GM18517 (cell line): ENCODE results near the gene BRD9.
"Not testable (repeated sequence)": the region's sequence is repeated elsewhere in the genome, so short reads cannot be mapped to it uniquely, and the experiment has no call there.

Experiments
- ATAC-seq: cut with Tn5 transposase; IDR thresholded peaks from one replicate; pipeline ENCODE4 v1.9.1; 2021; ENCODE audit warnings: mild to moderate bottlenecking, moderate library complexity; ENCODE audit not compliant: unreplicated experiment

Gene BRD9

DNA sequence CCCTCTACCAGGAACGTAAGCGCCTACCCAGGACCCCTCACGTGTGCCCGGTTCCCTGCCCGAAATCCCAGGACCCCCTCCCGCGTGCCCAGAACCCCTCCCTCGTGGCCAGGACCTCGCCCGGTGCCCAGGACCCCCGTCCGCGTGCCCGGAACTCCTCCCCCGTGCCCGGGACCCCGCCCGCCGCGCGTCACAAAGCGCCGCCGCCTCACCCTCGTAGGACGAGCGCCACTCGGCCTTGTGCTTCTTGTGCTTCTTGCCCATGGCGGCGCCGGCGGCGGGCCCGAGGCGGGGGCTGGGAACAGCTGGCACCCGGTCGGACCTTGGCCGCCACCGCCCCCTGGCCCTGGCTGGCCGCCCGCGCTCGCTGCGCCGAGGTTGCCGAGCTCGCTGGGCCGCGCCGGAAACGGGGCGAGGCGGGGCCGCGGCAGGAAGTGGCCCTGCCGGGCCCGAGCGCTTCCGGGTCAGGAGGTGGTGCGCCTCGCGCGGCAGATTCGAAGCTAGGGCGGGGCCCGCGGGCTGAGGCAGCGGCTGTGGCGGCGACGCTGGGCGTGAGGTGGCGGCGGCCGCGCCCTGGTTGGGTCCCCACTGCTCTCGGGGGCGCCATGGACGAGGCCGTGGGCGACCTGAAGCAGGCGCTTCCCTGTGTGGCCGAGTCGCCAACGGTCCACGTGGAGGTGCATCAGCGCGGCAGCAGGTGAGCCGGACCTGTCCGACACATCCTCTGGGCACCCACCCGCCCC, at the start of gene BRD9, which contains the start of gene TRIP13:
TSS of gene BRD9 (minus strand) at position 408 of the 743 bp plus-strand sequence. CDS start at position 264, 144 bp downstream.
TSS of gene TRIP13 (plus strand) at position 491 of the 743 bp plus-strand sequence. CDS start at position 606, 115 bp downstream.
- ATAC-seq: peak; percentile 94

DNA sequence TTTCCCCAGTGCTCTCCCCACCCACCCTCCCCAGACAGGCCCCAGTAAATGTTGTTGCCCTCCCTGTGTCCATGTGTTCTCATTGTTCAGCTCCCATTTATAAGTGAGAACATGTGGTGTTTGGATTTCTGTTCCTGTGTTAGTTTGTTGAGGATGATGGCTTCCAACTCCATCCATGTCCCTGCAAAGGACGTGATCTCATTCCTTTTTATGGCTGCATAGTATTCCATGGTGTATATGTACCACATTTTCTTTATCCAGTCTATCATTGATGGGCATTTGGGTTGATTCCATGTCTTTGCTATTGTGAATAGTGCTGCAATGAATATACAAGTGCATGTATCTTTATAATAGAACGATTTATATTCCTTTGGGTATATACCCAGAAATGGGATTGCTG, 48.1 kb upstream of the BRD9 start:
- not testable (repeated sequence) for ATAC-seq

DNA sequence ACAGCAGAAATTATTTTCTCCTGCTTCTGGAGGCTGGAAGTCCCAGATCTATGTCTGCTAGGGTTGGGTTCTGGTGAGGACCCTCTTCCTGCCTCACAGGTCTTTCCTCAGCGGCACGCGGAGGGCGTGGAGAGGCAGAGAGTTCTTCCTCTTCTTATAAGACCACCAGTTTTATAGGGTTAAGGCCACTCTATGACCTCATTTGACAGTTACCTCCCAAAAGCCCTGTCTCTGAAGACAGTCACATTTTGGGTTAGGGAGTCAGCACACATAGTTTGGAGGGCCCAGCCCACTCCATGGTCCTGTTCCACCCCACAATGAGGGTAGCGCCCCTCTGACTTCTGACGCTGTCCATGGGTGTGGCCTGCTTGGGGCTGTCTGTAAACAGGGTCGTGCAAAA, 46.8 kb upstream of the BRD9 start:
- ATAC-seq: no peak

DNA sequence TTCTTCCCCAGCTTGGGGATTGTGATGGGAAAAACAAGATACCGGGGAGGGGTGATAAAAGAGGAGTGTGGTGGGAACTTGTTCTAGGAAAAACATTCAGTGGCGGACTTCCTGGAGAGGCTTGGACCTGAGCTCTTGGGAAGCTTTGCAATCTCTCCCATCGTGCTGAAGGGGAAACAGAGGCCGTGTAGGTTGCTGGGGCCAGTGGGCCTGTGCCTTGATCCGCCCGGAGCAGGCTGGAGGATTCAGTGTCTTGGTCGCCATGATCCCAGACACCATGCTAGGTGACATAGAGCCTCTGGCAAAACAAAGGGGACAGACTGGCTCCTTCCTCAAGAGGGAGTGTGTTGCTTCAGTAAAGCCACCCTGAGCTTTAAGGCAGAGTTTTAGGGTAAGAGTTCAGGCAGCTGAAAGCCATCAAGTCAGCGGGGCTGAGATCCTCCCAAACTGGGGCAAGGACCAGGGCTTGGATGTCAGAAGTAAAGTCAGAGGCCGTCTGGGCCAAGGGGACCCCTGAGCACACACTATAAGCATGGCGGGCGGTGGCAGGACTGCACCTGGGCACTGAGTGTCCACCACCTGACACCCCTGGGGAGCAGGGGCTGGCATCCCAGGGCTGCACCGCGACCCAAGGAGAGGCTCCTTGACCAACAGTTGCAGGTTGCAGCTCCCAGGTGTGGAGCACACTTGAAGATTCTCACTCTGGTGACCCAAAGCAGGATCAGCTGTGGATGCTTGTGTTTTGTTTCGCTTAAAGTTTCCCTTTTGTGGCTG, 44.7 kb upstream of the BRD9 start:
- ATAC-seq: no peak

DNA sequence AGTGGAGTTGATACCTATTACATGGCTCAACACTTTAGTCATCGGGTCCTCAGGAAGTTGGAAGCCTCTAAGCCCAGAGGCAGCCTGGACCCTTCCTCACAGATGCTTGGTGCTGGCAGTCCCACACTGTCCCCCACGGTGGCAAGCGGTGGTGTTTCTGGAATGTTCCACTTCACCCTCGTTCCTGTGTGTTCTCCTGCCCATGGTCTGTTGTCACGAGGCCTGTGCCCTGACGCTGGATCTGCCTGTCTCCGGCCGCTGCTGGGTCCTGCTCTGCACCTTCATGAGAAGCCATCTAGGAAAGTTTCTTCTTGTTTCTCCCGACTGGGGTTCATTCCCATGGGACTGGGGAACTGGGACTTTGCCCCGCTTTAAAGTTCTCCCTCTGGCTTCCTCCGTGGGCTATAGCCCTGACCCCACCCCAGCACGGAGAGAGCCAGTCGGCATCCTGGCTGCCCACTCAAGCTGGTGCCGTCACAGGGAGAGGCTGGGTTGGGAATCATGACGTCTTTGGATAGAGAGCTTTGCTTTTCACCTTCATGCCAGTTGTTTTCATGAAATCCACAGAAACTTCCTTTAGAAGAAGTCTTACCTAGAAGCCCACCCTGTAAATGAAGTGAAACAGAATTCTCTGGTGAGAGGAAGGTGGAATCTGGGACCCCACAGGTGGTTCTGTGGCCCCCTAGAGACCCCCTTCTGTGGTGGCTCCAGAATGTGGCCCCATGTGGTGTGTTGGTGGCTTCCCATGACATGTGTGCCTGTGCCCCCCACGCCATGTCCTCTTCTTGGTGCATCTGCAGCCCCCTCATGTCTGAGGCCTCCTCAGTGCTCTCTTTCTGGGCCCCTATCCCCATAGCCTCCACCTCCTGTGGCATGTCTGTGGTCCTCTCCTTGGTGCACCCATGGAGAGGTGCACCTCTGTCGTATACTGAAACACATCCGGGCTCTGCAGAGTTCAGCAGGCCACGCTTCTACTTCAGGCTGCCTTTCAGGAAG, 43.8 kb upstream of the BRD9 start:
- ATAC-seq: no peak

DNA sequence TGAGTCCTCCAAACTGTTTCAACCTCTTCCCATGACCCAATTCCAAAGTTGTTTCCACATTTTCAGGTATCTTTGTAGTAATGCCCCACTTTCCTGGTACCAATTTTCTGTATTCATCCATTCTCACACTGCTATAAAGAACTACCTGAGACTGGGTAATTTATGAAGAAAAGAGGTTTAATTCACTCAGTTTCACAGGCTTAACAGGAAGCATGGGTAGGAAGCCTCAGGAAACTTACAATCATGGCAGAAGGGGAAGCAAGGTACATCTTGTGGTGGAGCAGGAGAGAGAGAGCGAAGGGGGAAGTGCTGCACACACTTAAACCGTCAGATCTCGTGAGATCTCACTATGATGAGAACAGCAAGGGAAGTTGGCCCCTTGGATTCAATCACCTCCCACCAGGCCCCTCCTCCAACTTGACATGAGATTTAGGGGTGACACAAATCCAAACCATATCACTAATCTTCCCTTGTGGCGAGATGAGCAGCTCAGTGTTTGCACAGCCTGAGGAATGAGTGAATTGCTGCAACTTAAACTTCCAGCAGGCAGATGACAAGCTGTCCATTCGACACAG, 43.0 kb upstream of the BRD9 start:
- no peak for ATAC-seq

DNA sequence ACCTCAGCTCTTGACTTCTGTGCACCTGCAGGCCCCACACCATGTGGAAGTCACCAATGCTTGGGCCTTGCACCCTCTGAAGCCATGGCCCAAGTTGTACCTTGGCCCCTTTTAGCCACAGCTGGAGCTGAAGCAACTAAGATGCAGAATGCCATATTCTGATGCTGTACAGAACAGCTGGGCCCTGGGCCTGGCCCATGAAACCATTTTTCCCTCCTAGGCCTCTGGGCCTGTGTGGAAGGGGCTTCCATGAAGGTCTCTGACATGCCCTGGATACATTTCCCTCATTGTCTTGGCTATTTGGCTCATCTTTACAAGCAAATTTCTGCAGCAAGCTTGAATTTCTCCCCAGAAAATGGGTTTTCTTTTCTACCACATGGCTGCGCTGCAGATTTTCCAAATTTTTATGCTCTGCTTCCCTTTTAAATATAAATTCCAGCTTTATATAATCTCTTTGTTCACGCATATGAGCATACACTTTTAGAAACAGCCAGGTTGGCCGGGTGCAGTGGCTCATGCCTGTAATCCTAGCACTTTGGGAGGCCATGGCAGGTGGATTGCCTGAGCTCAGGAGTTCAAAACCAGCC, 41.9 kb upstream of the BRD9 start:
- ATAC-seq: not testable (repeated sequence)

DNA sequence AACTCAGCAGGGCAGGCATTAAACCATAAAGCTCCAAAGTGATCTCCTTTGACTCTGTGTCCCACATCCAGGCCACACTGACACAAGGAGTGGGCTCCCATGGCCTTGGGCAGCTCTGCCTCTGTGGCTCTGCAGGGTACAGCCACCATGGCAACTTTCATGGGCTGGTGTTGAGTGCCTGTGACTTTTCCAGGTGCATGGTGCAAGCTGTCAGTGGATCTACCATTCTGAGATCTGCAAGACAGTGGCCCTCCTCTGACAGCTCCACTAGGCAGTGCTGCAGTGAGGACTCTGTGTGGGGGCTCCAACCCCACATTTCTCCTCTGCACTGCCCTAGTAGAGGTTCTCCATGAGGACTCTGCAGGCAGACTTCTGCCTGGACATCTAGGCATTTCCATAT, 41.4 kb upstream of the BRD9 start:
- not testable (repeated sequence) for ATAC-seq

DNA sequence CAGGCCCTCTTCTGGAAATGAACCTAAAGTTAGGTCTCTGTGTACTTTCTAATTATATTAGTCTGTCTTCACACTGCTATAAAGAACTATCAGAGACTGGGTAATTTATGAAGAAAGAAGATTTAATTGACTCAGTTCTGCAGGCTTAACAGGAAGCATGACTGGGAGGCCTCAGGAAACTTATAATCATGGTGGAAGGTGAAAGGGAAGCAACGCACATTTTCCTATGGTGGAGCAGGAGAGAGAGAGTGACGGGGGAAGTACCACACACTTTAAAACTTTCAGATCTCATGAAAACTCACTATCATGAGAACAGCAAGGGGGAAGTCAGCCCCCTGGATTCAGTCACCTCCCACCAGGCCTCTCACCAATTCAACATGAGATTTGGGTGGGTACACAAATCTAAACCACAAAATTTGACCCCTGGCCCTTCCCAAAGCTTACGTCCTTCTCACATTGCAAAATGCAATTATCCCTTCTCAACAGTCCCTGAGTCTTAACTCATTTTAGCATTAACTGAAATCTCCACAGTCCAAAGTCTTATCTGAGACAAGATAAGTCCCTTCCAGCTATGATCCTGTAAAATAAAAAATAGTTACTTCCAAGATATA, 40.8 kb upstream of the BRD9 start:
- ATAC-seq: no peak

DNA sequence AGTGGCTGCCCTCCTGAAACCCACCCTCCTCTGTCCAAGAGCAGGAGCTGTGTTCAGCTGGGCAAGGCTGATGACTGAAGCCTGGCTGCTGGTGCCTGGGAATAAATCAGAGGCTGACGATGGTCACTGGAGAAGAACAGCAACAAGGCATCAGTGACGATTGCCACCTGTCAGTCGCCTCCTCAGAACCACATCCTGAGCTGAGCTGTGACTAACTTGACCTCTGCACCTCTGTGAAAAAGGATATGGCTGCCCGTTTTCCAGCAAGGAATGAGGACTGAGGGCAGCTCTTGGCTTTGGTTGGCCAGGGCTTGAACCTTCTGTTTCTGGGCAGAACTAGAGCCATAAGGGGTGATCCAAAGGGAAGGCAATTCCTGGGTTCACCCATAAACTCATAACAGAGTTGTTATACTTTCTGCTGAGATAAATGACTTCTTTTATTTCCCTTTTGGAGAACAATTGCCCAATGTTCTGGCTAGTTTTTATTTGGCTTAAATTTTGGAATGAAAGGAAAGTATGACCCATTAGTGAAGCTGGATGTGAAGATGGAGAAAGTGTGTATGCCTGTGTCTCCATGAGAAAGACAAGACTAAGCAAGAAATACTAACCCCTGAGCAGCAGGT, 40.1 kb upstream of the BRD9 start:
- ATAC-seq: no peak

DNA sequence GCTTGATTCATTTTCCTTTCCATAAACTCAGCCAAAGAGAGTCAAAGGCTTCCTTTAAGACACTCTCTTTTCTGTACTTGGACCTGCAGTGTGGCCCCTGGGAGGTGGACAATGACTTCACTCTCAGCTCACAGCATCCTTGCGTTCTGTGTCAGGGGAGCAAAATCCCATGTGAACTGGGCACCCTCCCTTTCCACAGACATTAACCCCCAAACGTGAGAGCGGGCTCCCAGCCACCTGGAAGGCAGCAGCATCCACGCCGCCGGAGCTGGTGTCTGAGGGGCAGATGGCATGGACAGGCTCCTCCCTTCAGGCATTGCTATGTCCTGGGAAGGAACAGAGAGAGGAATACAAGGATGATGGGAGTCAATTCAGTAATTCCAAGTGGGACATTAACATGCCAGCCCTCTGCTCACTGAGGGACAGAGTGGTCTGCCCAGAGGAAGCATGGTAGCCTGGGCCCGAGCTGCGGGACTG, 39.6 kb upstream of the BRD9 start:
- ATAC-seq: no peak

DNA sequence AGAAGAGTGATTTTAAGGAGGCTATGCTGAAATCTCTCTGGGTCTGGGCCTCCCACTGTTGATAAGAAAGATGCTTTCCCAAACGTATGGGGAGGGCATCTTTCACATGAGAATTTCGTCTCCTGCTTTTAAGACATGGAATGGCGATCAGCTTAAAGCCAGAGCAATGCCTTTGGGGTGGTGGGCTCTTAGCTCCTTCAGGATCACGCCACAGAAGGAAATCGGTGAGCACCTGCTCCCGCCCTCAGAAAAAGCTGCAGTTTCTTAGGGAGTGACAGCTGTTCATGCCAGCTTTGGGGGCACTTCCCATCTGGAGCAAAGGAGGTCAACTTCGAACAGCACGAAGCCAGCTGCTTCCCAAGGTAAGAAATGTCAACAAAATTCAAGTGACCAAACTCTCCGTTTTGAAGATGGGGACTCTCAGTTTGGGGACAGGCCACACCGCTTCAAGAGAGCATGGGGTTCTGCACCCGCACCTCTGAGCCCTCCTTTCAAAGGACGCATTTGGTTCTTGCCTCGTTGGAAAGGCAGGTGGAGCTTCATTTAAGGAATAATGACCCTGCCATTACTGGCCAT, 39.1 kb upstream of the BRD9 start:
- no peak for ATAC-seq

DNA sequence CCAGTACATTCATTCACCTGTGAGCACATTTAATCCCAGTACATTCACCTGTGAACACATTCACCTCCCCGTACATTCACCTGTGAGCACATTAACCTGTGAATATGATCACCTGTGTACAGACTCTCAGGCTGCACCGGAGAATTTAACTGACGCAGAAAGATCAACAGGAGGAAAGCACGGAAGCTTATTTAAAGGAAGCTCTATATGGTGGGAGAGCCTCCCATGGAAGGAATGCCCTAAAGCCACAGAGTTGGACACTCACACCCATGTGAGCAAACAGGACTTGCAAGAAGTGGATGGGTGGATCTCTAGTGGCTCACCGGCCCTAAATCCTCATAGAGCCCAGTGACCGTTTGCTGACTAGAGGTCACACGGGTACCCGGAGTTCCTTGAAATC, 38.3 kb upstream of the BRD9 start:
- ATAC-seq: no peak

DNA sequence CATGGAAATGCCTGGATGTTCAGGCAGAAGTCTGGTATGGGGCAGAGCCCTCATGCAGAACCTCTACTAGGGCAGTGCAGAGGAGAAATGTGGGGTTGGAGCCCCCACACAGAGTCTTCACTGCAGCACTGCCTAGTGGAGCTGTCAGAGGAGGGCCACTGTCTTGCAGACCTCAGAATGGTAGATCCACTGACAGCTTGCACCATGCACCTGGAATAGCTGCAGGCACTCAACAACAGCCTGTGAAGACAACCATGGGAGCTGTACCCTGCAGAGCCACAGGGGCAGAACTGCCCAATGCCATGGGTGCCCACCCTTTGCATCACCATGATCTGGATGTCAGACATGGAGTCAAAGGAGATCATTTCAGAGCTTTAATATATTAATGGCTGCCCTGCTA, 37.0 kb upstream of the BRD9 start:
- ATAC-seq: no peak

DNA sequence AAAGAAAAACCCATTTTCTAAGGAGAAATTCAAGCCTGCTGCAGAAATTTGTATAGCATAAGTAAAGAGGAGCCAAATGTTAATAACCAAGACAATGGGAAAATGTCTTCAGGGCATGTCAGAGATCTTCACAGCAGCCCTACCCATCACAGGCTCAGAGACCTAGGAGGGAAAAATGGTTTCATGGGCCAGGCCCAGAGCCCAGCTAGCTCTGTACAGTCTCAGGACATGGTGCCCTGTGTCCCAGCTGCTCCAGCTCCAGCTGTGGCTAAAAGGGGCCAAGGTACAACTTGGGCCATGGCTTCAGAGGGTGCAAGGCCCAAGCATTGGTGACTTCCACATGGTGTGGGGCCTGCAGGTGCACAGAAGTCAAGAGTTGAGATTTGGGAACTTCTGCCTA, 36.6 kb upstream of the BRD9 start:
- not testable (repeated sequence) for ATAC-seq

DNA sequence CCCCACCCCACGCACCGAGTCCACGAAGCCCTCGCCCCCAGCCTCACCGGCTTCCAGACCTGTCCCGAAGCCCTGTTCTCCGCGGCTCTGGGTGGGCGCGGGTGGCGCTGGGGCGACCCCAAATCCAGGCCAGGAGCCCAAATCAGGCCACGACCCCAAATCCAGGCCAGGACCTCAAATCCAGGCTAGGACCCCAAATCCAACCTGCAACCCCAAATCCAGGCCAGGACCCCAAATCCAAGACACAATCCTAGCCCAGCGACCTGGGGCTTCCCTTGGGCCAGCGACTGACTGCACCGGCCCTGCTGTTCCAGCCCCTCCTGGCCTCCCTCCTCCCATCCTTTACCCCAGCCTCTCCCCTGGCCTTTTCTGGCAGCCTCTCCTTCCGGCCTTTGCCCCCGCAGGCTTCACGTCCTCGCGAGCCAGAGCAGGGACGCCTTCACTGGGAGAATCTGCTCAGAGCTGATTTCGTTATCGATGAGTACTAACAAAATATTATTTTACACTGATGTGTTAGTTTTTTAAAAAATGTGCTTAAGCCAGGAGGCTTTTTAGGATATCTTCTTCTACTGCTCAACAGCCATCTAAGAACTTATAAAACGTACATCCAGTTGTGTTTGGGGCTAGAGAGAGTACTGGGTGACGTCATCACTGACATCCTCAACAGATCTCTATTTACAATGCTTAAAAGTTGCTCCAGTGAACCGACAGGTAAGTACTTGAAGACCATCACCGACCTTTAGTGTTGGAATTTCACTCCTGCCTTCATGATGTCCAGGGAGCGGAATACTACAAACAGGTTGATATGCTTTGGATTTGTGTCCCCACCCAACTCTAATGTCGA, 34.8 kb upstream of the BRD9 start:
- ATAC-seq: no peak

DNA sequence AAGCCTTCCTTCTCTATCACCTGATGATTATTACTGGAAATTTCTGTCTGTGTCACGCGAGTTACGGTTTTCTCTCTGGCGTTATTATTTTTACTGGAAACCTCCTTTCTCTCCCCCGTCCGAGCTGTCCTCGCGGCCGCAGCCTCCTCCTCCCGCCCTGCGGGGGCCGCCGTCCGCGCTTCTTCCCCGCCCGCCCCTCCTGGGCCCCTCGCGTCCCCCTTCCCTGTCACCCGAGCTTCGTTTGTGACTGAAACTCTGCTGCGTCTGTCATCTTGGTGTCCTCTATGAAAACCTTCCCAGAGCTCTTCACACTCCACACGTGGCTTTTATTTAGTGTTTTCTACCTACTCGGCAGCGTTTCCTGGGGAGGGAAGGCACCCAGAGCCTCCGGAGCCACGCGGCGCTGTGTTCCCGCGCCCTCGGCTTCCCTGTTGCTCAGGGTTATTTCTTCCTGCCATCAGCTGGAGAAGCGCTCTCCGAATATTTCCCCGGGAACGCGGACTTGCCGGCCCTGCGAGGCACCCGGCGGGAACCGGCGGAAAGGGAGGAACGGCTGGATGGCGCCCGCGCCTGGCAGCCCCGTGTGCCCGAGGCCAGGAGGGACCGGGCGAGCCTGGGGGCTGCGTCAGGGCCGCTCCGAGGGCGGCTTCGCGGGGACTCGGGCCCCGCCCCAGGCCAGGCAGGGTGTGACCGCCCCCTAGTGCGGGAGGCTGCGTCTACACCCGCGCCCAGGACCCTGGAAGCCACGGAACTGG, 34.0 kb upstream of the BRD9 start:
- no peak for ATAC-seq
